SU-DHL-6 (cell line): Measurements from ENCODE around the gene MAPK11.

ENCODE experiments used
- H2AFZ ChIP-seq: fragments of 200-600 bp; sonication (generic); 2 replicates; pipeline ENCODE4 v1.6.1; 2014; ENCODE audit warnings: low read depth, mild to moderate bottlenecking, moderate library complexity, mixed read lengths, antibody characterized with exemption, low read length; ENCODE audit not compliant: severe bottlenecking
- H3F3A ChIP-seq: fragments of 200-600 bp; shearing (Covaris generic); 2 replicates; pipeline ENCODE4 v1.6.0; 2016; ENCODE audit warnings: antibody characterized with exemption, mild to moderate bottlenecking; ENCODE audit not compliant: insufficient read depth
- H3K27ac ChIP-seq: fragments of 200-600 bp; sonication (generic); 2 replicates; pipeline ENCODE4 v1.5.1; 2016; ENCODE audit warnings: low read depth, mild to moderate bottlenecking, low read length, moderate library complexity, mixed read lengths
- H3K27me3 ChIP-seq: fragments of 200-600 bp; sonication (generic), shearing (Covaris generic); 2 replicates; pipeline ENCODE4 v1.6.0; 2014; ENCODE audit warnings: mild to moderate bottlenecking, low read length
- H3K36me3 ChIP-seq: fragments of 200-600 bp; sonication (generic); 2 replicates; pipeline ENCODE4 v1.6.1; 2014; ENCODE audit warnings: mild to moderate bottlenecking, low read length, mixed read lengths
- H3K4me2 ChIP-seq: fragments of 300-600, 200-600 bp; shearing (Covaris generic), sonication (generic); 2 replicates; pipeline ENCODE4 v1.6.0; 2014; ENCODE audit warnings: low read length, low read depth, mild to moderate bottlenecking; ENCODE audit not compliant: poor library complexity, severe bottlenecking
- H3K4me3 ChIP-seq: fragments of 200-600 bp; sonication (generic); 2 replicates; pipeline ENCODE4 v1.5.1; 2014; ENCODE audit warnings: antibody characterized with exemption, low read length, mild to moderate bottlenecking, mixed read lengths; ENCODE audit not compliant: insufficient read depth, poor library complexity, severe bottlenecking
- H3K79me2 ChIP-seq: fragments of 200-600 bp; sonication (generic); 2 replicates; pipeline ENCODE4 v1.6.1; 2014; ENCODE audit warnings: mild to moderate bottlenecking, low read length, moderate library complexity; ENCODE audit not compliant: insufficient read depth
- H3K9ac ChIP-seq: fragments of 200-600 bp; sonication (generic); 2 replicates; pipeline ENCODE4 v1.7.0; 2014; ENCODE audit warnings: mild to moderate bottlenecking, low read length
- H3K9me2 ChIP-seq: fragments of 200-600 bp; sonication (generic); replicated peaks from 2 replicates; pipeline ENCODE4 v1.6.1; 2014; ENCODE audit warnings: low read length; ENCODE audit not compliant: insufficient read depth
- H3K9me3 ChIP-seq: fragments of 200-600 bp; sonication (generic); 2 replicates; pipeline ENCODE4 v1.6.1; 2014; ENCODE audit warnings: low read length, mixed read lengths; ENCODE audit not compliant: insufficient read depth
- H4K20me1 ChIP-seq: fragments of 200-600 bp; sonication (generic); 2 replicates; pipeline ENCODE4 v1.6.1; 2014; ENCODE audit warnings: low read depth, mild to moderate bottlenecking, antibody characterized with exemption, low read length, moderate library complexity, mixed read lengths
- EZH2phosphoT487 ChIP-seq: fragments of 200-600 bp; sonication (generic), shearing (Covaris generic); conservative IDR thresholded peaks from 2 replicates; pipeline ENCODE4 v1.6.1; 2018; ENCODE audit warnings: mild to moderate bottlenecking, antibody characterized with exemption, low read length, moderate library complexity, mixed read lengths
- TF ChIP-seq, protein P1 (sequence below): fragments of 200-600 bp; sonication (generic); IDR thresholded peaks from one replicate; pipeline ENCODE4 v1.5.1; 2017; ENCODE audit warnings: antibody characterized with exemption, mild to moderate bottlenecking, low read length, moderate library complexity; ENCODE audit not compliant: insufficient read depth, poor library complexity, severe bottlenecking

The MAPK11 gene

DNA sequence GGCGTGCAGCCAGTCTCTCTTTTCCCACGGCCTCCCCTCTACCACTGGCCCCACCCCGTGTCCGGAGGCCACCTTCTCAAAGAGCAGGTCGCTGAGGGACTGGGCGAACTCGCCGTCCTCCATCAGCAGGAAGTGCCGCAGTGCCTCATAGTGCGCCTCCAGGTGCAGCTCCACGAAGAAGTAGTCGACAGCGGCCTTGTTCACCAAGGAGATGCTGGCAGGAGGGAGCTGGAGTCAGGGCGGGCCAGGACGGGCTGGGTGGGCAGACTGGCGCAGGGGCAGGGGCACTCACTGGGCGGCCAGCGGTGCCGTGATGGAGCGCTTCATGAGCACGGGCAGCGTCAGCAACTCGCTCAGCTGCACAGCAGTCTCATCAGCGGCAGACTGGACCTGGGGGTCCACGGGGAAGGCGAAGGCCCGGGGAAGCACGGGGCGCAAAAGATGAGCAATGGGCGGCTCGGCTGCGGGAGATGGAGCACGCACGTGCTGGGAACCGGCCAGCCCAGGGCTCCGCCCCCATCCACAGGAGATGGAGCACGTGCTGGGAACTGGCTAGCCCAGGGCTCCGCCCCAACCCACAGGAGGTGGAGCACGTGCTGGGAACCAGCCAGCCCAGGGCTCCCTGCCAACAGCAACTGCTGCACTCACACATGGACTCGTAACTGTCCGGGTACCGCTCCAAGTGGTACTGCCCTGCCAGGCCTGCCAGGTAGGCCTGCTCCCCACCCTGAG, 51.0 kb downstream of the MAPK11 start:
- Histone ChIP-seq H3K9me3 (no peaks in the 10 kb centered on the region), H3K36me3 (no peaks in the 10 kb centered on the region), H4K20me1 (no peaks in the 10 kb centered on the region), H3F3A (no peaks in the 10 kb centered on the region), H3K4me2 (no peak overlapping the region), H3K27me3 (no peaks in the 10 kb centered on the region), H3K79me2 (no peaks in the 10 kb centered on the region), H2AFZ (no peak overlapping the region), H3K9ac (no peak overlapping the region), H3K27ac (no peak overlapping the region), H3K9me2 (no peaks in the 10 kb centered on the region), H3K4me3 (no peak overlapping the region)
- TF ChIP-seq, protein P1, sequence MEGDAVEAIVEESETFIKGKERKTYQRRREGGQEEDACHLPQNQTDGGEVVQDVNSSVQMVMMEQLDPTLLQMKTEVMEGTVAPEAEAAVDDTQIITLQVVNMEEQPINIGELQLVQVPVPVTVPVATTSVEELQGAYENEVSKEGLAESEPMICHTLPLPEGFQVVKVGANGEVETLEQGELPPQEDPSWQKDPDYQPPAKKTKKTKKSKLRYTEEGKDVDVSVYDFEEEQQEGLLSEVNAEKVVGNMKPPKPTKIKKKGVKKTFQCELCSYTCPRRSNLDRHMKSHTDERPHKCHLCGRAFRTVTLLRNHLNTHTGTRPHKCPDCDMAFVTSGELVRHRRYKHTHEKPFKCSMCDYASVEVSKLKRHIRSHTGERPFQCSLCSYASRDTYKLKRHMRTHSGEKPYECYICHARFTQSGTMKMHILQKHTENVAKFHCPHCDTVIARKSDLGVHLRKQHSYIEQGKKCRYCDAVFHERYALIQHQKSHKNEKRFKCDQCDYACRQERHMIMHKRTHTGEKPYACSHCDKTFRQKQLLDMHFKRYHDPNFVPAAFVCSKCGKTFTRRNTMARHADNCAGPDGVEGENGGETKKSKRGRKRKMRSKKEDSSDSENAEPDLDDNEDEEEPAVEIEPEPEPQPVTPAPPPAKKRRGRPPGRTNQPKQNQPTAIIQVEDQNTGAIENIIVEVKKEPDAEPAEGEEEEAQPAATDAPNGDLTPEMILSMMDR = no peak
- TF ChIP-seq EZH2phosphoT487 = no peak

DNA sequence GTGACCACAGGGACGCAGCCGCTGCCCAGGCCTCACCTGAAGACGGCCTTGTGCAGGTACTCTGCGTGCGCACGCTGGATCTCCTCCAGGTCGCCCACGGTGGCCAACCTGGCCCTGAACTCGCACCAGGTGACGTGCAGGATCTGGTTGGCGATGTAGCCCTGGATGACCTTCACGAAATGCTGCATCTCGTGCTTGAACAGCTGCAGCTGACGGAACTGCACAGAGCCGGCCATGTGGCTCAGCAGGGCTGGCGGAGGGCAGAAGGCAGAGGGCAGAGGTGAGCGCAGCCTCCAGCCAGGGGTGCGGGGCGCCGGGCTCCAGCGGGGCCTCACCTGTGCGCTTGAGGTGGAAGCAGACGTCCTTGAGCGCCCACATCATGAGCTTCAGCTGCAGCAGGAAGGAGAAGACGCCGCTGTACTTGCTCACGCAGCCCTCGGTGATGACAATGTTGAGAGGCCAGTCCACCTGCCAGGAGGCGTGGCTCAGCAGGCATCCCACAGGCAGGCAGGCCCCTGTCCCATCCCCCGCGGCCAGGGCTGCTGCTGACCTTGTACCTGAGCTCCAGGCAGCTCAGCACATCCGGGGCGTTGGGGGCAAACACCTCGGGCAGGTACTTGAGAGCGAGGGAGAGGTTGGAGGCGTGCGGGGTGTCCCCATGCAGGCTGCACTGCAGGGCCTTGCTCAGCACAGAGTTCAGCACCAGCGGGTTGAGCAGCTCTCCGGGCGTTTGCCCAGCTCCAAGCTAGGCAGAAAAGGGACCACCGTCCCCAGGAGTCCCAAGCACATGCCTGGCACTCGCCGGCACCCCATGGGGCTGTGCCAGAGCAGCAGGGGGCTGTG, 51.8 kb downstream of the MAPK11 start:
- Histone ChIP-seq H3K27ac (no peak overlapping the region), H3K36me3 (no peaks in the 10 kb centered on the region), H2AFZ (no peak overlapping the region), H3K4me2 (no peak overlapping the region), H3K4me3 (no peak overlapping the region), H3K9ac (no peak overlapping the region), H3K27me3 (no peaks in the 10 kb centered on the region), H3K79me2 (peaks cover 6% of the 10 kb centered on the region; the same call in 1 of the 2 replicates), H4K20me1 (no peaks in the 10 kb centered on the region), H3K9me2 (no peaks in the 10 kb centered on the region), H3F3A (no peaks in the 10 kb centered on the region), H3K9me3 (no peaks in the 10 kb centered on the region)
- TF ChIP-seq, protein P1 = no peak
- no peak for TF ChIP-seq EZH2phosphoT487

DNA sequence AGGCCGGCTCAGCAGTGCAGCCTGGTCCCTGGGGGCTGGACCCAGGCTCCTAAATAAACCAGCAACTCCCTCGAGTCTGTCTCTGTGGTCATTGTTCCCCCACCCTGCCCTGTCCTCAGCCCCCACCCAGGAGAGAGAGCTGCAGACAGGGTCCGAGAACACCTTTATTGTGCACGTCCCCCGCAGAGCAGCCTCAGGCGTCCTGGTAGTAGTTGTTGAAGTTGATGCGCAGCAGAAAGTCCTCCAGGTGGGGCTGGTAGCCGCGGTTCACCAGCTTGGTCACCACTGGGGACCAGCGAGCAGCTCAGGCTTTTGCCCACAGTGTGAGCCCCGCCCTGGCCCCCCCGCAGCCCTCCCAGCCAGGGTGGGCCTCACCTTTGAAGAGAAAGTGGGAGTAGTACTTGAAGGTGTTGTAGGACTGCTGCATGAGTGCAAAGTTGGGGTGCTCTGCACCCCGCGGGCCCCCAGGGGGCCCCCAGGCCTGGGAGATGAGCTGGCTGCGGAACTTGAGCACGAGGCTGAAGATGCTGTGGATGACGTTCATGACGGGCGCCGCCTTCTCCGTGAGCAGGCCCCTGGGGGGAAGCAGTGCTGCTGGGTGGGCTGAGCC, 52.5 kb downstream of the MAPK11 start:
- no peak overlapping the region for H3K27ac ChIP-seq

More for the DNA sequence above, 52.5 kb downstream of the MAPK11 start:
- no peak overlapping the region for H3K4me2 ChIP-seq
- H3K9me3 ChIP-seq = no peaks in the 10 kb centered on the region
- H3K36me3 ChIP-seq = no peaks in the 10 kb centered on the region
- TF ChIP-seq, protein P1 = no peak
- TF ChIP-seq EZH2phosphoT487 = no peak
- no peak overlapping the region for H3K9ac ChIP-seq
- no peaks in the 10 kb centered on the region for H3K27me3 ChIP-seq
- H3F3A ChIP-seq = no peaks in the 10 kb centered on the region
- H4K20me1 ChIP-seq = no peaks in the 10 kb centered on the region
- H3K9me2 ChIP-seq = no peaks in the 10 kb centered on the region
- no peak overlapping the region for H2AFZ ChIP-seq
- no peak overlapping the region for H3K4me3 ChIP-seq
- H3K79me2 ChIP-seq = peaks cover 10% of the 10 kb centered on the region; the same call in 1 of the 2 replicates
